ENCODE data around the gene PAX3.

- TF ChIP-seq CTCF (IDR thresholded peaks at IDR 0.05; ENCODE audit: borderline replicate concordance, extremely low read depth, low read length, poor library complexity, severe bottlenecking): no peak
- TF ChIP-seq EZH2 (IDR thresholded peaks at IDR 0.05; ENCODE audit: borderline replicate concordance, low read depth, low read length, severe bottlenecking): no peak
Measured at GRCh38 chr2:222311978-222312738, 13.4 kb upstream of the PAX3 start.
